Measurements from ENCODE around the gene YPEL3.
"Not testable (repeated sequence)": the region's sequence is repeated elsewhere in the genome, so short reads cannot be mapped to it uniquely, and the experiment has no call there.

YPEL3 gene

DNA sequence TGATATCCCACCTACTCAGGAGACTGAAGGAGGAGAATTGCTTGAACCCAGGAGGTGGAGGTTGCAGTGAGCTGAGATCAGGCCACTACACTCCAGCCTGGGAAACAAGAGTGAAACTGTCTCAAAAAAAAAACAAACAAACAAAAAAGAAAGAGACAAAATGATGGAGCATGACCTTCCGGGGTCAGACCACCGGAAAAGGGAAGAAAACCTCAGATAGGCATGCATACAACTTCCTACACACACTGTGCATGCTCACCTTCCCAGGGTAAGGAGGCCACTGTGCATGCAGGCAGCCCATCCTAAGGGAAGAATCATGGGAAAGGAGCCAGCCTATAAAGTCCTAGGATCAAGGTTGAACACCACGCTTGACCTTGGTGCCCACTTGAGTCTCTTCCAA is 36.6 kb upstream of the YPEL3 start:
- no peak overlapping the region for H3K4me3 ChIP-seq (ENCODE audit: low read depth in 1 of 2, low read length in 1 of 2)
- H3K27ac ChIP-seq, result peak overlapping the region; percentile 44
- H3K27me3 ChIP-seq, result no peaks in the 10 kb centered on the region
- H3K4me1 ChIP-seq (ENCODE audit: control insufficient read depth in 1 of 2, insufficient read depth in 1 of 2, low read depth in 1 of 2, low read length in 1 of 2), result peaks cover 12 to 25% of the 10 kb centered on the region in 2 experiments
- no peaks in the 10 kb centered on the region for H3K9me3 ChIP-seq
- no peaks in the 10 kb centered on the region for H3K36me3 ChIP-seq
- no peak for TF ChIP-seq CTCF (IDR thresholded peaks at IDR 0.05)

DNA sequence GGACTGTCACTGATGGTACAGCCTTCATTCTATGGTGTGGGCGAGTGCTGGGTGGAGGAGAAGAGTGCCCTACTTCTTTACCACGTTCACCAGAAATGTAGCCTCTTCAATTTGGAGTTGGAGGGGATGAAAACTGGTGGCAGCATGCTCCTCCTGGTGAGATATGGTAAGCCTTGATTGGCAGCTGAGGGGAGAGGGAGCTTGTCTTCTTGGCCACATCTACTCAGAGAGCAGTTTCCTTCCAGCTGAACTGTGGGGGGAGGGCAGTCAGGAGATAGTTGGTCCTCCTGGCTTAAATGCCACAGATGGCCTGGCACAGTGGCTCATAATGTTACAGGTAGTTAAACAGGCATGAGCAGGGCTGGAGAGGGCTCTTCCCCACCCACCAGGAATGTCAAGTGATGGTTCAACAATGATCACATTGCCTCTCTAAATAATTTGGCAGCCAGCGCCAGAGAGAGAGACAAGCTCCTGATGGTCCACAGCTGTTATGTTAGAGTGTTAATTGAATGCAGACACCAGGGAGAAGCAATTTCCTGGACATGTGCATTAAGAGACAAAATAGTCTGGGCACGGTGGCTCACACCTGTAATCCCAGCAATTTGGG is 36.0 kb upstream of the YPEL3 start:
- H3K9me3 ChIP-seq, result no peaks in the 10 kb centered on the region
- no peak overlapping the region for H3K4me3 ChIP-seq (ENCODE audit: low read depth in 1 of 2, low read length in 1 of 2)
- no peaks in the 10 kb centered on the region for H3K36me3 ChIP-seq
- peaks cover 6 to 19% of the 10 kb centered on the region in 2 experiments for H3K4me1 ChIP-seq (ENCODE audit: control insufficient read depth in 1 of 2, insufficient read depth in 1 of 2, low read depth in 1 of 2, low read length in 1 of 2)
- H3K27me3 ChIP-seq, result no peaks in the 10 kb centered on the region
- peak overlapping the region; percentile 44 for H3K27ac ChIP-seq
- no peak for TF ChIP-seq CTCF (IDR thresholded peaks at IDR 0.05)

GRCh38 chr16:30127993-30128392 is 32.0 kb upstream of the YPEL3 start:
- peaks cover 4 to 16% of the 10 kb centered on the region in 2 experiments for H3K4me1 ChIP-seq (ENCODE audit: control insufficient read depth in 1 of 2, insufficient read depth in 1 of 2, low read depth in 1 of 2, low read length in 1 of 2)
- H3K27me3 ChIP-seq, result no peaks in the 10 kb centered on the region
- H3K36me3 ChIP-seq, result no peaks in the 10 kb centered on the region
- H3K9me3 ChIP-seq, result no peaks in the 10 kb centered on the region
- no peak for TF ChIP-seq CTCF (IDR thresholded peaks at IDR 0.05)
- H3K27ac ChIP-seq, result no peak overlapping the region
- H3K4me3 ChIP-seq (ENCODE audit: low read depth in 1 of 2, low read length in 1 of 2), result no peak overlapping the region

DNA sequence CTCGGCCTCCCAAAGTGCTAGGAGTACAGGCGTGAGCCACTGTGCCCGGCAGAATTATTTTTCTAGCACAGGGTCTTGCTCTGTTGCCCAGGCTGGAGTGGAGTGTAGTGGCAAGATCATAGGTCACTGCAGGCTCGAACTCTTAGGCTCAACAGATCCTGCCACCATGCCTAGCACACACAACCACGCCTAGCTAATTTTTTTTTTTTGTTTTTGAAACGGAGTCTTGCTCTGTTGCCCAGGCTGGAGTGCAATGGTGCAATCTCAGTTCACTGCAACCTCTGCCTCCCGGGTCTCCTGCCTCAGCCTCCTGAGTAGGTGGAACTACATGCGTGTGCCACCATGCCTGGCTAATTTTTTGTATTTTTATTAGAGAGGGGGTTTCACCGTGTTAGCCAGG is 29.7 kb upstream of the YPEL3 start:
- not testable (repeated sequence) for H3K36me3 ChIP-seq; H3K4me3 ChIP-seq (ENCODE audit: low read depth in 1 of 2, low read length in 1 of 2); H3K9me3 ChIP-seq; H3K27ac ChIP-seq; H3K27me3 ChIP-seq
- peaks cover 23 to 25% of the 10 kb centered on the region in 2 experiments for H3K4me1 ChIP-seq (ENCODE audit: control insufficient read depth in 1 of 2, insufficient read depth in 1 of 2, low read depth in 1 of 2, low read length in 1 of 2)

- no peak overlapping the region for H3K27ac ChIP-seq
- no peak overlapping the region for H3K4me3 ChIP-seq (ENCODE audit: low read depth in 1 of 2, low read length in 1 of 2)
- peaks cover 30 to 32% of the 10 kb centered on the region in 2 experiments for H3K4me1 ChIP-seq (ENCODE audit: control insufficient read depth in 1 of 2, insufficient read depth in 1 of 2, low read depth in 1 of 2, low read length in 1 of 2)
- no peak for TF ChIP-seq CTCF (IDR thresholded peaks at IDR 0.05)
- peaks cover 13% of the 10 kb centered on the region for H3K36me3 ChIP-seq
- H3K27me3 ChIP-seq, result no peaks in the 10 kb centered on the region
- no peaks in the 10 kb centered on the region for H3K9me3 ChIP-seq
Observed at GRCh38 chr16:30124985-30125379, 29.0 kb upstream of the YPEL3 start.

- TF ChIP-seq CTCF (IDR thresholded peaks at IDR 0.05), result no peak
- H3K27me3 ChIP-seq, result no peaks in the 10 kb centered on the region
- H3K27ac ChIP-seq, result peak overlapping the region; percentile 84
- H3K4me3 ChIP-seq (ENCODE audit: low read depth in 1 of 2, low read length in 1 of 2), result peak overlapping the region; percentile 94 to 97
- H3K36me3 ChIP-seq, result peaks cover 36% of the 10 kb centered on the region
- peaks cover 30 to 34% of the 10 kb centered on the region in 2 experiments for H3K4me1 ChIP-seq (ENCODE audit: control insufficient read depth in 1 of 2, insufficient read depth in 1 of 2, low read depth in 1 of 2, low read length in 1 of 2)
- H3K9me3 ChIP-seq, result no peaks in the 10 kb centered on the region
Observed at GRCh38 chr16:30122604-30123160, 26.7 kb upstream of the YPEL3 start.
